Measurements from ENCODE around the gene DEGS1.

Gene DEGS1

GRCh38 chr1:224170748-224171478, 12.1 kb upstream of the DEGS1 start:
- Mint-ChIP-seq H3K4me1 (ENCODE audit: low read depth) (peaks cover 34% of the 10 kb centered on the region), H3K9me3 (peaks cover 6% of the 10 kb centered on the region), H3K36me3 (ENCODE audit: low read depth) (peaks cover 7% of the 10 kb centered on the region), H3K27me3 (ENCODE audit: low read depth) (peaks cover 9% of the 10 kb centered on the region), H3K27ac (peak overlapping the region; percentile 82), H3K4me3 (peak overlapping the region; percentile 65)

- H3K4me3 Mint-ChIP-seq, result no peak overlapping the region
- H3K27me3 Mint-ChIP-seq (ENCODE audit: low read depth), result peaks cover 9% of the 10 kb centered on the region
- no peak overlapping the region for H3K27ac Mint-ChIP-seq
- peaks cover 7% of the 10 kb centered on the region for H3K36me3 Mint-ChIP-seq (ENCODE audit: low read depth)
- peaks cover 31% of the 10 kb centered on the region for H3K4me1 Mint-ChIP-seq (ENCODE audit: low read depth)
- peaks cover 6% of the 10 kb centered on the region for H3K9me3 Mint-ChIP-seq
These were observed 10.8 kb upstream of the DEGS1 start for GRCh38 chr1:224172229-224172628.

- Mint-ChIP-seq H3K36me3 (ENCODE audit: low read depth) (peaks cover 7% of the 10 kb centered on the region), H3K9me3 (peaks cover 6% of the 10 kb centered on the region), H3K27ac (no peak overlapping the region), H3K27me3 (ENCODE audit: low read depth) (peaks cover 9% of the 10 kb centered on the region), H3K4me1 (ENCODE audit: low read depth) (peaks cover 30% of the 10 kb centered on the region), H3K4me3 (no peak overlapping the region)
These were observed 9.5 kb upstream of the DEGS1 start for GRCh38 chr1:224173523-224173922.

GRCh38 chr1:224175617-224176016, 7.4 kb upstream of the DEGS1 start:
- H3K27ac Mint-ChIP-seq, result no peak overlapping the region

GRCh38 chr1:224177356-224177999, 5.6 kb upstream of the DEGS1 start:
- Mint-ChIP-seq H3K27ac (no peak overlapping the region), H3K4me1 (ENCODE audit: low read depth) (peaks cover 21% of the 10 kb centered on the region), H3K4me3 (no peak overlapping the region), H3K27me3 (ENCODE audit: low read depth) (peaks cover 9% of the 10 kb centered on the region), H3K9me3 (no peaks in the 10 kb centered on the region), H3K36me3 (ENCODE audit: low read depth) (peaks cover 3% of the 10 kb centered on the region)

More at GRCh38 chr1:224175617-224176016, 7.4 kb upstream of the DEGS1 start:
- Mint-ChIP-seq H3K4me1 (ENCODE audit: low read depth) (peaks cover 10% of the 10 kb centered on the region), H3K36me3 (ENCODE audit: low read depth) (peaks cover 4% of the 10 kb centered on the region), H3K4me3 (peak overlapping the region; percentile 17), H3K9me3 (peaks cover 6% of the 10 kb centered on the region), H3K27me3 (ENCODE audit: low read depth) (peaks cover 9% of the 10 kb centered on the region)

GRCh38 chr1:224178894-224179293, 4.1 kb upstream of the DEGS1 start:
- Mint-ChIP-seq H3K36me3 (ENCODE audit: low read depth) (peaks cover 4% of the 10 kb centered on the region), H3K4me1 (ENCODE audit: low read depth) (peaks cover 22% of the 10 kb centered on the region), H3K27ac (no peak overlapping the region), H3K9me3 (no peaks in the 10 kb centered on the region), H3K27me3 (ENCODE audit: low read depth) (peaks cover 5% of the 10 kb centered on the region), H3K4me3 (no peak overlapping the region)

- Mint-ChIP-seq H3K27ac (no peak overlapping the region), H3K36me3 (ENCODE audit: low read depth) (peaks cover 16% of the 10 kb centered on the region), H3K4me1 (ENCODE audit: low read depth) (peaks cover 35% of the 10 kb centered on the region), H3K4me3 (no peak overlapping the region), H3K9me3 (no peaks in the 10 kb centered on the region), H3K27me3 (ENCODE audit: low read depth) (peaks cover 5% of the 10 kb centered on the region)
These were observed 2.1 kb upstream of the DEGS1 start for GRCh38 chr1:224180783-224181452.

- peaks cover 38% of the 10 kb centered on the region for H3K4me1 Mint-ChIP-seq (ENCODE audit: low read depth)
- peak overlapping the region; percentile 78 for H3K4me3 Mint-ChIP-seq
- H3K27me3 Mint-ChIP-seq (ENCODE audit: low read depth), result peaks cover 5% of the 10 kb centered on the region
- peak overlapping the region; percentile 87 for H3K27ac Mint-ChIP-seq
- peaks cover 16% of the 10 kb centered on the region for H3K36me3 Mint-ChIP-seq (ENCODE audit: low read depth)
- no peaks in the 10 kb centered on the region for H3K9me3 Mint-ChIP-seq
These were observed 1.6 kb upstream of the DEGS1 start for GRCh38 chr1:224181453-224181810.

GRCh38 chr1:224182057-224182865, 779 bp upstream of the DEGS1 start:
- peak overlapping the region; percentile 78 for H3K4me3 Mint-ChIP-seq
- H3K4me1 Mint-ChIP-seq (ENCODE audit: low read depth), result peaks cover 43% of the 10 kb centered on the region
- H3K36me3 Mint-ChIP-seq (ENCODE audit: low read depth), result peaks cover 22% of the 10 kb centered on the region

GRCh38 chr1:224183591-224184312, 712 bp downstream of the DEGS1 start:
- H3K36me3 Mint-ChIP-seq (ENCODE audit: low read depth), result peaks cover 27% of the 10 kb centered on the region
- peak overlapping the region; percentile 89 for H3K4me3 Mint-ChIP-seq
- no peaks in the 10 kb centered on the region for H3K9me3 Mint-ChIP-seq
- H3K4me1 Mint-ChIP-seq (ENCODE audit: low read depth), result peaks cover 51% of the 10 kb centered on the region
- H3K27ac Mint-ChIP-seq, result peak overlapping the region; percentile 87
- peaks cover 5% of the 10 kb centered on the region for H3K27me3 Mint-ChIP-seq (ENCODE audit: low read depth)

More at GRCh38 chr1:224182057-224182865, 779 bp upstream of the DEGS1 start:
- Mint-ChIP-seq H3K27me3 (ENCODE audit: low read depth) (peaks cover 5% of the 10 kb centered on the region), H3K27ac (peak overlapping the region; percentile 87), H3K9me3 (no peaks in the 10 kb centered on the region)

- H3K36me3 Mint-ChIP-seq (ENCODE audit: low read depth), result peaks cover 36% of the 10 kb centered on the region
- peak overlapping the region; percentile 89 for H3K4me3 Mint-ChIP-seq
- peak overlapping the region; percentile 84 for H3K27ac Mint-ChIP-seq
- peaks cover 5% of the 10 kb centered on the region for H3K27me3 Mint-ChIP-seq (ENCODE audit: low read depth)
- H3K4me1 Mint-ChIP-seq (ENCODE audit: low read depth), result peaks cover 59% of the 10 kb centered on the region
- H3K9me3 Mint-ChIP-seq, result no peaks in the 10 kb centered on the region
These were observed 2.2 kb downstream of the DEGS1 start for GRCh38 chr1:224185208-224185607.

- H3K27me3 Mint-ChIP-seq (ENCODE audit: low read depth), result no peaks in the 10 kb centered on the region
- H3K4me1 Mint-ChIP-seq (ENCODE audit: low read depth), result peaks cover 51% of the 10 kb centered on the region
- no peaks in the 10 kb centered on the region for H3K9me3 Mint-ChIP-seq
- peak overlapping the region; percentile 27 for H3K4me3 Mint-ChIP-seq
- H3K36me3 Mint-ChIP-seq (ENCODE audit: low read depth), result peaks cover 43% of the 10 kb centered on the region
- peak overlapping the region; percentile 63 for H3K27ac Mint-ChIP-seq
These were observed 5.2 kb downstream of the DEGS1 start for GRCh38 chr1:224188286-224188685.

- no peak overlapping the region for H3K4me3 Mint-ChIP-seq
- H3K27me3 Mint-ChIP-seq (ENCODE audit: low read depth), result no peaks in the 10 kb centered on the region
- H3K36me3 Mint-ChIP-seq (ENCODE audit: low read depth), result peaks cover 47% of the 10 kb centered on the region
- no peaks in the 10 kb centered on the region for H3K9me3 Mint-ChIP-seq
- no peak overlapping the region for H3K27ac Mint-ChIP-seq
- peaks cover 49% of the 10 kb centered on the region for H3K4me1 Mint-ChIP-seq (ENCODE audit: low read depth)
These were observed 6.5 kb downstream of the DEGS1 start for GRCh38 chr1:224189561-224189960.

Measured in T-helper 1 cell treated with Interleukin-12 subunit alpha and Interleukin-12 subunit beta and Interleukin-4 antibody, amounts not matched to agents 30 μg/mL and 1 μg/mL, for 36 hours (primary cell).